ENCODE results near the gene GREM2. TPM values are rescaled to one million over a fixed set of nuclear protein-coding genes. Genes with fewer than 3 reads are reported as not detected.

Gene GREM2
- total RNA-seq, 2 donors from 2014 or later = 1.6 TPM

- H3K9me3 ChIP-seq = peaks cover 3% of the 10 kb centered on the region
- WGBS = 56% methylated on average over 4 of the region's 4 CpGs
- no peak for TF ChIP-seq POLR2AphosphoS5 (IDR thresholded peaks at IDR 0.05)
- no peak for TF ChIP-seq CTCF (IDR thresholded peaks at IDR 0.05)
- TF ChIP-seq POLR2A (IDR thresholded peaks at IDR 0.05) = no peak
These were observed 29.0 kb downstream of the GREM2 start for GRCh38 chr1:240582953-240583352.

DNA sequence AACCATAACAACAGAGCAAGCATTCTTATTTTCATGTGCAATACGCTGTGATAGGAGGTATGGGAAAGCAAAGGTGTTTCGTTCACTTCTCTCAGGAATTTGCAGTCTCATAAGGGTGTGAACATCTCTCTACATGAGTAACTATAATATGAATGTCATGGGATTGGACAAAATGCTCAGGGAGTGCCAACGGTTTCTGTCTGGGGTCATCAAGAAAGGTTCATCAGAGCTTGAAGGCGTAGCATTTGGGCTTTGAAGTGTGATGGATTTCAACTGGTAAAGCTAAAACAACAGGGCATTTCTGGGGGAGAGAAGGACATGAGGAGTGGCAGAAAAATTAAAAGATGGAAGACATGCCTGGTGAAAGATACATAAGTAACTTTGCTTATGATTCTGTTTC lies 32.4 kb downstream of the GREM2 start:
- Histone ChIP-seq H3K9me3 (peaks cover 3% of the 10 kb centered on the region), H3K27ac (no peak overlapping the region), H3K4me3 (no peak overlapping the region), H3K27me3 (replicated peaks; ENCODE audit: insufficient read depth) (no peaks in the 10 kb centered on the region), H3K36me3 (no peaks in the 10 kb centered on the region), H3K4me1 (replicated peaks) (no peaks in the 10 kb centered on the region)
- DNase-seq (ENCODE audit: low spot score) = no peak
- 95% methylated on average over 4 of the region's 4 CpGs for WGBS
- intact Hi-C loops (cut with DNase I) = no loop called here
- no peak for TF ChIP-seq CTCF (IDR thresholded peaks at IDR 0.05)
- no peak for TF ChIP-seq POLR2AphosphoS5 (IDR thresholded peaks at IDR 0.05)
- no peak for TF ChIP-seq POLR2A (IDR thresholded peaks at IDR 0.05)

More at GRCh38 chr1:240582953-240583352, 29.0 kb downstream of the GREM2 start:
- no peaks in the 10 kb centered on the region for H3K27me3 ChIP-seq (replicated peaks; ENCODE audit: insufficient read depth)
- no peak for DNase-seq (ENCODE audit: low spot score)
- H3K36me3 ChIP-seq = no peaks in the 10 kb centered on the region
- intact Hi-C loops (cut with DNase I) = no loop called here
- H3K27ac ChIP-seq = no peak overlapping the region
- H3K4me1 ChIP-seq (replicated peaks) = no peaks in the 10 kb centered on the region
- H3K4me3 ChIP-seq = no peak overlapping the region

GRCh38 chr1:240577095-240577494 lies 34.9 kb downstream of the GREM2 start:
- peak overlapping the region in 1 of 2 donors; percentile 10 for H3K27ac ChIP-seq
- intact Hi-C loops (cut with DNase I) = no loop called here
- no peaks in the 10 kb centered on the region for H3K4me1 ChIP-seq (replicated peaks)
- no peaks in the 10 kb centered on the region for H3K36me3 ChIP-seq
- H3K27me3 ChIP-seq (replicated peaks; ENCODE audit: insufficient read depth) = no peaks in the 10 kb centered on the region
- DNase-seq (ENCODE audit: low spot score) = no peak
- H3K4me3 ChIP-seq = no peak overlapping the region
- TF ChIP-seq POLR2A (IDR thresholded peaks at IDR 0.05) = no peak
- TF ChIP-seq CTCF (IDR thresholded peaks at IDR 0.05) = no peak
- TF ChIP-seq POLR2AphosphoS5 (IDR thresholded peaks at IDR 0.05) = no peak
- peaks cover 3% of the 10 kb centered on the region for H3K9me3 ChIP-seq
- 48% methylated on average over 5 of the region's 5 CpGs for WGBS

DNA sequence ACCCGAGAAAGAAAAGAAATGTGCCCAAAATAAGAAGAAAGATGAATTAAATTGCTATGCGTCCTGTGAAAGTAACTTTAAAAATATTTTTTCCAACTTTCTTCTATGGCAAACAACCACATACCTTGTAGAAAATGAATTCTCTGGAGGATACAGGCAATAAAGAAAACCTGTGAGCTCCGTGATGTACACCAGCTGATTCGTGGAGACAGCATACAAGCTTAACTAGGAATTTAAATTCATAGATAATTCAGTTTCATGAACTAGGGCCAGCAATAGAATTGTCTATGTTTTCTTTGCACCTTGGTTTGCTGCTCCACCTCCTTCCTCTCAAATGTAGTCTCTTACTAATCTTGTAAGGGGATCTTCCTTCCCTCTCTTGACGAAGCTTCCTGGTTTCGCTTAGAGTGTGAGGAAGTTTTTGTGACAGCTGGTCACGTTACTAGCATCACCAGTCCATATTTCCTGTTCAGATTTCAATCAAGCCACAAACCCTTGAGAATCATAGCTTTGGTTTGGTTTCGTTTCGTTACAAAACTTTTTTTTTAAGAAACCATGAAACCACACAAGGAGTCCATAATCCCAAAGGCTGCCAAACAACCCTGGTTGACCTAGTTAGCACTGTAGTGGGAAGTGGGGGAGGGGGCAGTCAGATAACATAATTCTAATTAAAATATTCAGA lies 35.8 kb downstream of the GREM2 start:
- Histone ChIP-seq H3K27me3 (replicated peaks; ENCODE audit: insufficient read depth) (no peaks in the 10 kb centered on the region), H3K27ac (peak overlapping the region in 1 of 2 donors; percentile 10), H3K4me3 (no peak overlapping the region), H3K36me3 (no peaks in the 10 kb centered on the region), H3K4me1 (replicated peaks) (no peaks in the 10 kb centered on the region), H3K9me3 (no peaks in the 10 kb centered on the region)
- no peak for TF ChIP-seq CTCF (IDR thresholded peaks at IDR 0.05)
- TF ChIP-seq POLR2A (IDR thresholded peaks at IDR 0.05) = no peak
- no peak for TF ChIP-seq POLR2AphosphoS5 (IDR thresholded peaks at IDR 0.05)
- WGBS = 58% methylated on average over 9 of the region's 9 CpGs
- intact Hi-C loops (cut with DNase I) = no loop called here
- DNase-seq (ENCODE audit: low spot score) = no peak

- DNase-seq (ENCODE audit: low spot score) = no peak
- no peak overlapping the region for H3K4me3 ChIP-seq
- H3K4me1 ChIP-seq (replicated peaks) = no peaks in the 10 kb centered on the region
- no peaks in the 10 kb centered on the region for H3K27me3 ChIP-seq (replicated peaks; ENCODE audit: insufficient read depth)
- 13% methylated on average over 1 of the region's 1 CpG for WGBS
- no peak overlapping the region for H3K27ac ChIP-seq
- intact Hi-C loops (cut with DNase I) = no loop called here
- no peaks in the 10 kb centered on the region for H3K9me3 ChIP-seq
- no peaks in the 10 kb centered on the region for H3K36me3 ChIP-seq
- TF ChIP-seq POLR2A (IDR thresholded peaks at IDR 0.05) = no peak
- no peak for TF ChIP-seq POLR2AphosphoS5 (IDR thresholded peaks at IDR 0.05)
- no peak for TF ChIP-seq CTCF (IDR thresholded peaks at IDR 0.05)
These were observed 39.6 kb downstream of the GREM2 start for GRCh38 chr1:240572328-240572727.

Measured in prostate gland (tissue), 2 donors.